ENCODE measurements around the gene M6PR.

Gene M6PR

DNA sequence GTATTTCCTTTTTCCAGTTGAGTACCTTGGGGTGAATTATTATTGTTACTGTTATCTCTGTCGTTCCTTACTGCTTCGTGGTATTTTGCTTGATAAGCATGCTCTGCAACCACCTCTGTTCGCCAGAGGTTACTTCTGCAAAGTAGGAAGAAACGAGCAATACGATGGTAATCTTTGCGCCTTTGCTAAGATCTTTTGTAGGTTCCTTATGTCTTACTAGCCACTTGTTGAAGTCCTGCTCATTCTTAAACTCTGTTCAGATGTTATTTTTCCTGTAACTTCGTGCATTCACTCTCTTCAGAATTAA is 729 bp upstream of the M6PR start:
- no peak for TF ChIP-seq REST (IDR thresholded peaks at IDR 0.05; ENCODE audit: low read depth)
- TF ChIP-seq NFIC (IDR thresholded peaks at IDR 0.05) = no peak
- no peak for TF ChIP-seq EGR1 (IDR thresholded peaks at IDR 0.05)
- no peak for TF ChIP-seq EP300 (IDR thresholded peaks at IDR 0.05; ENCODE audit: borderline replicate concordance)
- no peak for TF ChIP-seq ZBTB7A (IDR thresholded peaks at IDR 0.05; ENCODE audit: low read depth)
- no peak for TF ChIP-seq MAX (IDR thresholded peaks at IDR 0.05)
- TF ChIP-seq YY1 (IDR thresholded peaks at IDR 0.05; ENCODE audit: low read depth) = no peak
- no peak for TF ChIP-seq TAF1 (IDR thresholded peaks at IDR 0.05; ENCODE audit: low read depth)
- TF ChIP-seq RAD21 (IDR thresholded peaks at IDR 0.05; ENCODE audit: low read depth) = no peak
- no peak for TF ChIP-seq CREB1 (IDR thresholded peaks at IDR 0.05; ENCODE audit: low read depth)
- no peak for TF ChIP-seq TCF12 (IDR thresholded peaks at IDR 0.05; ENCODE audit: low read depth)
- TF ChIP-seq CEBPB (IDR thresholded peaks at IDR 0.05) = no peak
- no peak for TF ChIP-seq TEAD4 (IDR thresholded peaks at IDR 0.05)
- TF ChIP-seq FOXM1 (IDR thresholded peaks at IDR 0.05; ENCODE audit: borderline replicate concordance, low read depth) = no peak
- TF ChIP-seq, protein P1, sequence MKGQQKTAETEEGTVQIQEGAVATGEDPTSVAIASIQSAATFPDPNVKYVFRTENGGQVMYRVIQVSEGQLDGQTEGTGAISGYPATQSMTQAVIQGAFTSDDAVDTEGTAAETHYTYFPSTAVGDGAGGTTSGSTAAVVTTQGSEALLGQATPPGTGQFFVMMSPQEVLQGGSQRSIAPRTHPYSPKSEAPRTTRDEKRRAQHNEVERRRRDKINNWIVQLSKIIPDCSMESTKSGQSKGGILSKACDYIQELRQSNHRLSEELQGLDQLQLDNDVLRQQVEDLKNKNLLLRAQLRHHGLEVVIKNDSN (IDR thresholded peaks at IDR 0.05) = no peak

GRCh38 chr12:8948701-8949341 is 624 bp downstream of the M6PR start:
- TF ChIP-seq CEBPB (IDR thresholded peaks at IDR 0.05) (no peak), REST (IDR thresholded peaks at IDR 0.05; ENCODE audit: low read depth) (no peak), EGR1 (IDR thresholded peaks at IDR 0.05) (no peak), ZBTB7A (IDR thresholded peaks at IDR 0.05; ENCODE audit: low read depth) (no peak), TEAD4 (IDR thresholded peaks at IDR 0.05) (no peak), YY1 (IDR thresholded peaks at IDR 0.05; ENCODE audit: low read depth) (no peak), CREB1 (IDR thresholded peaks at IDR 0.05; ENCODE audit: low read depth) (no peak), MAX (IDR thresholded peaks at IDR 0.05) (no peak), EP300 (IDR thresholded peaks at IDR 0.05; ENCODE audit: borderline replicate concordance) (no peak), NFIC (IDR thresholded peaks at IDR 0.05) (no peak), TAF1 (IDR thresholded peaks at IDR 0.05; ENCODE audit: low read depth) (no peak), RAD21 (IDR thresholded peaks at IDR 0.05; ENCODE audit: low read depth) (no peak), FOXM1 (IDR thresholded peaks at IDR 0.05; ENCODE audit: borderline replicate concordance, low read depth) (no peak), TCF12 (IDR thresholded peaks at IDR 0.05; ENCODE audit: low read depth) (no peak)
- TF ChIP-seq, protein P1 (IDR thresholded peaks at IDR 0.05) = no peak

DNA sequence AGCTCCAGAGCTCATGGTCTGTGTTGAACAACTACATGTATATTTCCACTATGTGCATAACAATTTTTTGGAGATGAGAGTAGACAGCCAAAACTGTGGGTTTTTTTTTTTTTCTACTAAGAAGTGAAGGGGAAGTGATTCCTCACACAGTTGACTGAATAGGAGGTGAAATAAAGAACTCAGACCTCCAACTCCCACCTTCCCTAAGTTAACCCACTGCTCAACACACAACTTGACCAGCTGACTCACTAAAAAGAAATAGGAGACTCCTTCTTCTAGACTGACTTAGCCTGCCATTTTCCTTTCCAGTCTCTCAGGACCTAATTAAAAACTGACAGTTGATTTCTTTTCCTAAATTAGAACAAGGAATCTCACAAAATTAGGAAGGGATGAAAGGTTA is 1.7 kb downstream of the M6PR start:
- TF ChIP-seq, protein P1 (IDR thresholded peaks at IDR 0.05) = no peak
- TF ChIP-seq ZBTB7A (IDR thresholded peaks at IDR 0.05; ENCODE audit: low read depth) (no peak), NFIC (IDR thresholded peaks at IDR 0.05) (no peak), CEBPB (IDR thresholded peaks at IDR 0.05) (no peak), TAF1 (IDR thresholded peaks at IDR 0.05; ENCODE audit: low read depth) (no peak), YY1 (IDR thresholded peaks at IDR 0.05; ENCODE audit: low read depth) (no peak), FOXM1 (IDR thresholded peaks at IDR 0.05; ENCODE audit: borderline replicate concordance, low read depth) (no peak), MAX (IDR thresholded peaks at IDR 0.05) (no peak), EGR1 (IDR thresholded peaks at IDR 0.05) (no peak), CREB1 (IDR thresholded peaks at IDR 0.05; ENCODE audit: low read depth) (no peak), TEAD4 (IDR thresholded peaks at IDR 0.05) (no peak), EP300 (IDR thresholded peaks at IDR 0.05; ENCODE audit: borderline replicate concordance) (no peak), TCF12 (IDR thresholded peaks at IDR 0.05; ENCODE audit: low read depth) (no peak), REST (IDR thresholded peaks at IDR 0.05; ENCODE audit: low read depth) (no peak), RAD21 (IDR thresholded peaks at IDR 0.05; ENCODE audit: low read depth) (no peak)
